ENCODE data around the gene PTPRJ.
"Not testable (repeated sequence)": the region's sequence is repeated elsewhere in the genome, so short reads cannot be mapped to it uniquely, and the experiment has no call there.

The PTPRJ gene

GRCh38 chr11:48163360-48164100 lies 183.2 kb downstream of the PTPRJ start:
- DNase-seq (ENCODE audit: low read depth) = no peak

- DNase-seq (ENCODE audit: low read depth) = no peak
These were observed 184.5 kb downstream of the PTPRJ start for GRCh38 chr11:48164836-48165235.

GRCh38 chr11:48165426-48165825 lies 185.1 kb downstream of the PTPRJ start:
- no peak for DNase-seq (ENCODE audit: low read depth)

GRCh38 chr11:48167380-48167779 lies 187.0 kb downstream of the PTPRJ start:
- DNase-seq (ENCODE audit: low read depth) = no peak

- no peak for DNase-seq (ENCODE audit: low read depth)
These were observed 188.5 kb downstream of the PTPRJ start for GRCh38 chr11:48168815-48169214.

GRCh38 chr11:48169259-48169658 lies 188.9 kb downstream of the PTPRJ start:
- DNase-seq (ENCODE audit: low read depth) = no peak

- DNase-seq (ENCODE audit: low read depth) = no peak
These were observed 189.4 kb downstream of the PTPRJ start for GRCh38 chr11:48169717-48170116.

- peak; percentile 70 for DNase-seq (ENCODE audit: low read depth)
These were observed 190.2 kb downstream of the PTPRJ start for GRCh38 chr11:48170241-48171233.

- no peak for DNase-seq (ENCODE audit: low read depth)
These were observed 192.7 kb downstream of the PTPRJ start for GRCh38 chr11:48172818-48173609.

- DNase-seq (ENCODE audit: low read depth) = no peak
These were observed 197.3 kb downstream of the PTPRJ start for GRCh38 chr11:48177661-48178060.

GRCh38 chr11:48180627-48181026 lies 200.3 kb downstream of the PTPRJ start:
- DNase-seq (ENCODE audit: low read depth) = no peak

- DNase-seq (ENCODE audit: low read depth) = no peak
These were observed 202.6 kb downstream of the PTPRJ start for GRCh38 chr11:48182860-48183526.

- no peak for DNase-seq (ENCODE audit: low read depth)
These were observed 204.1 kb downstream of the PTPRJ start for GRCh38 chr11:48184452-48184851.

- DNase-seq (ENCODE audit: low read depth) = not testable (repeated sequence)
These were observed 210.7 kb downstream of the PTPRJ start for GRCh38 chr11:48190906-48191654.

- no peak for DNase-seq (ENCODE audit: low read depth)
These were observed 213.5 kb downstream of the PTPRJ start for GRCh38 chr11:48193876-48194275.

- DNase-seq (ENCODE audit: low read depth) = no peak
These were observed 227.5 kb downstream of the PTPRJ start for GRCh38 chr11:48207881-48208280.

- DNase-seq (ENCODE audit: low read depth) = no peak
These were observed 229.7 kb downstream of the PTPRJ start for GRCh38 chr11:48210052-48210451.

- DNase-seq (ENCODE audit: low read depth) = no peak
These were observed 236.2 kb downstream of the PTPRJ start, which contains the start of gene OR4B1 for GRCh38 chr11:48216510-48216909. TSS of gene OR4B1 (plus strand) at chr11:48216810. CDS start at chr11:48216810, 0 bp downstream.
